ENCODE data around the gene NIM1K. TPM values are rescaled to one million over a fixed set of nuclear protein-coding genes. Genes with fewer than 3 reads are reported as not detected.

NIM1K gene
- total and polyA plus RNA-seq, 4 donors = 1.0 to 4.2 (median 3.1) TPM; not detected in 1

DNA sequence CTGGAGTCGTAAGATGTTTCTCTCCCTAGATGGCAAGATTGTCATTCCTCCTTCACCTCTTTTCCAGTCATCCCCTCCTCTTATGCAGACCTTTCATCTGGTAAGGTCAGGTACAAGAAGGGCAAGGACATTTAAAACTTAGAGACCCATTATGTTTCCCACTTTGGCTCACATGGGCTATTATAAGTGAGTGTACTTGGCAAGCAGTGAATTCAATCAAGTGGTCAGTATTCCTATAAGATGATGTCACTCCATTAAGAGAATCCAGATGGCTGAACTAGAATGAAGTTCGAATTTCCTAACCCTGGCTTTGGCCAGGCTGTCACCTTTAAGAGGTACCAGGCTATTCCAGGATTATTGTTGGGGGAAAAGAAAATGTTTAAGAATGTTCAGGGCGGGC lies 39.1 kb upstream of the NIM1K start:
- TF ChIP-seq, protein P1, sequence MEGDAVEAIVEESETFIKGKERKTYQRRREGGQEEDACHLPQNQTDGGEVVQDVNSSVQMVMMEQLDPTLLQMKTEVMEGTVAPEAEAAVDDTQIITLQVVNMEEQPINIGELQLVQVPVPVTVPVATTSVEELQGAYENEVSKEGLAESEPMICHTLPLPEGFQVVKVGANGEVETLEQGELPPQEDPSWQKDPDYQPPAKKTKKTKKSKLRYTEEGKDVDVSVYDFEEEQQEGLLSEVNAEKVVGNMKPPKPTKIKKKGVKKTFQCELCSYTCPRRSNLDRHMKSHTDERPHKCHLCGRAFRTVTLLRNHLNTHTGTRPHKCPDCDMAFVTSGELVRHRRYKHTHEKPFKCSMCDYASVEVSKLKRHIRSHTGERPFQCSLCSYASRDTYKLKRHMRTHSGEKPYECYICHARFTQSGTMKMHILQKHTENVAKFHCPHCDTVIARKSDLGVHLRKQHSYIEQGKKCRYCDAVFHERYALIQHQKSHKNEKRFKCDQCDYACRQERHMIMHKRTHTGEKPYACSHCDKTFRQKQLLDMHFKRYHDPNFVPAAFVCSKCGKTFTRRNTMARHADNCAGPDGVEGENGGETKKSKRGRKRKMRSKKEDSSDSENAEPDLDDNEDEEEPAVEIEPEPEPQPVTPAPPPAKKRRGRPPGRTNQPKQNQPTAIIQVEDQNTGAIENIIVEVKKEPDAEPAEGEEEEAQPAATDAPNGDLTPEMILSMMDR (IDR thresholded peaks at IDR 0.05; ENCODE audit: control extremely low read depth, extremely low read depth) = no peak
- Histone ChIP-seq H3K9me3 (ENCODE audit: control insufficient read depth in 4 of 4, insufficient read depth in 3 of 4, low read length in 3 of 4) (no peaks in the 10 kb centered on the region), H3K9ac (ENCODE audit: insufficient read depth in 1 of 2, low read length in 2 of 2) (no peak overlapping the region), H3K36me3 (ENCODE audit: control insufficient read depth in 4 of 4, insufficient read depth in 4 of 4, low read length in 4 of 4) (peaks cover 2 to 12% (median 9%) of the 10 kb centered on the region in 4 donors), H3K4me1 (ENCODE audit: control insufficient read depth in 5 of 5, insufficient read depth in 5 of 5, low read length in 5 of 5) (peaks cover 0 to 12% (median 0%) of the 10 kb centered on the region in 5 donors), H3K4me3 (no peak overlapping the region), H3K27me3 (ENCODE audit: control insufficient read depth in 3 of 3, insufficient read depth in 3 of 3, low read length in 2 of 3) (no peaks in the 10 kb centered on the region), H3K27ac (ENCODE audit: low read depth in 1 of 2, low read length in 1 of 2) (no peak overlapping the region)
- 91 to 95% methylated on average over 3 of the region's 3 CpGs for WGBS, 2 donors
- DNase-seq = no peak
- ATAC-seq (ENCODE audit: insufficient read depth, low FRiP score) = no peak

DNA sequence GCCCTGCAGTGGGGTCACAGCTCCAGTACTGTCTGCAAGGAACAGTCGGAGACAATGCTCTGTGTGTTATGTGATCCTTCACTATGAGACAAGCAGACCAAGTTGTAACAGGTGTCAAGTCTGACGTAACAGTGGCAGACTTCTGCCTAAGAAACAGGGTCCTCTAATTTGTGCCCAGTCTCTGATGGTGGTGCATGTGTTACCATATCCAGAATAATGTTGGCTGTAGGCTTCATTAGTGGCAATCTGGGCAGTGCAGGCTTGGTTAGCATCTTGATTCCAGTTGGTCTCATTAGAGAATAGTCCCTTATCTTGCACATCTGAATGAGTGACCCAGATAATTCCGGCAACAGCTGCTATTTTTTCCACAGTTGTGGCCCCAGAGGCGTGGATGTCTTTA lies 37.6 kb upstream of the NIM1K start:
- Histone ChIP-seq H3K4me1 (ENCODE audit: control insufficient read depth in 5 of 5, insufficient read depth in 5 of 5, low read length in 5 of 5) (peaks cover 0 to 12% (median 0%) of the 10 kb centered on the region in 5 donors), H3K4me3 (no peak overlapping the region), H3K27ac (ENCODE audit: low read depth in 1 of 2, low read length in 1 of 2) (no peak overlapping the region), H3K9ac (ENCODE audit: insufficient read depth in 1 of 2, low read length in 2 of 2) (no peak overlapping the region), H3K36me3 (ENCODE audit: control insufficient read depth in 4 of 4, insufficient read depth in 4 of 4, low read length in 4 of 4) (peaks cover 4 to 12% (median 9%) of the 10 kb centered on the region in 4 donors), H3K9me3 (ENCODE audit: control insufficient read depth in 4 of 4, insufficient read depth in 3 of 4, low read length in 3 of 4) (no peaks in the 10 kb centered on the region), H3K27me3 (ENCODE audit: control insufficient read depth in 3 of 3, insufficient read depth in 3 of 3, low read length in 2 of 3) (no peaks in the 10 kb centered on the region)
- WGBS, 2 donors = 83 to 86% methylated on average over 4 of the region's 4 CpGs
- DNase-seq = no peak
- no peak for ATAC-seq (ENCODE audit: insufficient read depth, low FRiP score)
- TF ChIP-seq, protein P1 (IDR thresholded peaks at IDR 0.05; ENCODE audit: control extremely low read depth, extremely low read depth) = no peak

DNA sequence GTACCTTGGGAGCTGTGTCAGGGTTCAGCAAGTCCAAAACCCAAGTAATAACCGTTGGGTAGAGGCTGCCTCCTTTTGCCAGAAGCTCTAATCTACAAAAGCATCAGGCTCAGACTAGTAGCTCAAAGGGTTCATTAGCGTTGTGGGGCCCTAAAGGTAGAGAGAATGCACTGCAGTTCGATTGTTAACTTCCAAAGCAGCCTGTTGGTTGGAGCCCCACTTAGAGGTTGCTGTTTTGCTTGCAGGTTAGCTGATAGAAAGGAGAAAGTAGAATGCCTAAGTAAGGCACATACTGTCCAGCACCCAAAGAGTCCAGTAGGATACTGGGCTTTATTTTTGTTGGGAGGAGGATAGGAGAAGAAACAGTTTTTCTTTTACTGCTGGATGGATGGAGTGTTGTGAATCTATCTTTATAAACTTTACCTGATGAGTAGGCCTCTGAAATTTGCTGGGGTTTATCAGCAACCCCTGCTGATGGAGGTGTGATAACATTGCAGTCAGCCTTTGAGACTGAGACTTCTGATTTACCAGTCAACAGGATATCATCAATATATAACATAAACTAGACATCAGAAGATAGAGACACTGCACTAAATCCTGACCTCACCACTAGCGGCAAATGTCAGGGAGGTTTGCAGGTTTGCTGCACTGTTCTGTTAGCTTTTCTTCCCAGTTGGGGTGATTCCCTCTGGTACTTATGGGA lies 36.5 kb upstream of the NIM1K start:
- no peak overlapping the region for H3K4me3 ChIP-seq
- peaks cover 4 to 10% (median 8%) of the 10 kb centered on the region in 4 donors for H3K36me3 ChIP-seq (ENCODE audit: control insufficient read depth in 4 of 4, insufficient read depth in 4 of 4, low read length in 4 of 4)
- no peak overlapping the region for H3K9ac ChIP-seq (ENCODE audit: insufficient read depth in 1 of 2, low read length in 2 of 2)
- ATAC-seq (ENCODE audit: insufficient read depth, low FRiP score) (no peak), DNase-seq (no peak)
- H3K9me3 ChIP-seq (ENCODE audit: control insufficient read depth in 4 of 4, insufficient read depth in 3 of 4, low read length in 3 of 4) = no peaks in the 10 kb centered on the region
- peaks cover 0 to 12% (median 0%) of the 10 kb centered on the region in 5 donors for H3K4me1 ChIP-seq (ENCODE audit: control insufficient read depth in 5 of 5, insufficient read depth in 5 of 5, low read length in 5 of 5)
- no peaks in the 10 kb centered on the region for H3K27me3 ChIP-seq (ENCODE audit: control insufficient read depth in 3 of 3, insufficient read depth in 3 of 3, low read length in 2 of 3)
- TF ChIP-seq, protein P1 (IDR thresholded peaks at IDR 0.05; ENCODE audit: control extremely low read depth, extremely low read depth) = no peak
- 85 to 92% methylated on average over 4 of the region's 4 CpGs for WGBS, 2 donors
- H3K27ac ChIP-seq (ENCODE audit: low read depth in 1 of 2, low read length in 1 of 2) = no peak overlapping the region
